ENCODE data around the gene TAF1A.

DNA sequence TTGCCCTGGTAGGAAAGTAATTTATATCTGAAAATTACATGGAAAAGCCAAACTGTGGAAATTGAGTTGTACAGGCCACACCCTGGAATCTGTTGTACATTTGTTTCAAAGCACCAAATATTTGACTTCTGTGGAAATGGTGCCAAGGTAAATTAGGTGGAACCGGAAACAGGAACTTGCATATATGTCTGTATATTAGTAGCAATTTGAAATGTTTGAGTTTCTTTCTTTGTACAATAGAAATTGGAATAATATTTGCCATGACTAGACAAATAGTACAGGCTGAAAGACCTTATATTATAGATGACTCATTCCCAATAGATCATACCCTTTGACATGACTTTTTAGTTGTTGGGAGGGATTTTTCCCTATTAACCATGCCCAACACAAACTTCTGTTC is 10.5 kb upstream of the TAF1A start:
- TF ChIP-seq, protein P1, sequence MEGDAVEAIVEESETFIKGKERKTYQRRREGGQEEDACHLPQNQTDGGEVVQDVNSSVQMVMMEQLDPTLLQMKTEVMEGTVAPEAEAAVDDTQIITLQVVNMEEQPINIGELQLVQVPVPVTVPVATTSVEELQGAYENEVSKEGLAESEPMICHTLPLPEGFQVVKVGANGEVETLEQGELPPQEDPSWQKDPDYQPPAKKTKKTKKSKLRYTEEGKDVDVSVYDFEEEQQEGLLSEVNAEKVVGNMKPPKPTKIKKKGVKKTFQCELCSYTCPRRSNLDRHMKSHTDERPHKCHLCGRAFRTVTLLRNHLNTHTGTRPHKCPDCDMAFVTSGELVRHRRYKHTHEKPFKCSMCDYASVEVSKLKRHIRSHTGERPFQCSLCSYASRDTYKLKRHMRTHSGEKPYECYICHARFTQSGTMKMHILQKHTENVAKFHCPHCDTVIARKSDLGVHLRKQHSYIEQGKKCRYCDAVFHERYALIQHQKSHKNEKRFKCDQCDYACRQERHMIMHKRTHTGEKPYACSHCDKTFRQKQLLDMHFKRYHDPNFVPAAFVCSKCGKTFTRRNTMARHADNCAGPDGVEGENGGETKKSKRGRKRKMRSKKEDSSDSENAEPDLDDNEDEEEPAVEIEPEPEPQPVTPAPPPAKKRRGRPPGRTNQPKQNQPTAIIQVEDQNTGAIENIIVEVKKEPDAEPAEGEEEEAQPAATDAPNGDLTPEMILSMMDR (IDR thresholded peaks at IDR 0.05), result no peak
- no peak for TF ChIP-seq POLR2A (IDR thresholded peaks at IDR 0.05)

Data from Peyer's patch (tissue), 4 donors.